ENCODE measurements around the gene LNX2. TPM values are rescaled to one million over a fixed set of nuclear protein-coding genes. Genes with fewer than 3 reads are reported as not detected.

LNX2 gene
- total and polyA plus RNA-seq, 9 donors, result 3.6 to 9.8 (median 7.8) TPM

- Histone ChIP-seq H3K36me3 (no peaks in the 10 kb centered on the region), H3K4me3 (no peak overlapping the region), H3K9me3 (no peaks in the 10 kb centered on the region), H3K4me1 (ENCODE audit: insufficient read depth) (peaks cover 7% of the 10 kb centered on the region), H3K27me3 (no peaks in the 10 kb centered on the region), H3K27ac (no peak overlapping the region)
- no peak for DNase-seq
- intact Hi-C loops (cut with DNase I), result loop anchor here in 2 of 4 donors (10.0 kb wide), 2 partner anchors 169 to 349 kb away; partner anchors contain the start of genes MTIF3 (in 1 of the 2) and RASL11A (in 1 of the 2)
- no peak for TF ChIP-seq EP300 (IDR thresholded peaks at IDR 0.05)
- TF ChIP-seq CTCF (IDR thresholded peaks at IDR 0.05), result no peak
- TF ChIP-seq POLR2A (IDR thresholded peaks at IDR 0.05), result no peak
- 90 to 97% (median 96%) methylated on average over 3 of the region's 3 CpGs for WGBS, 3 donors
Measured at GRCh38 chr13:27624071-27624470, 3.7 kb upstream of the LNX2 start.

DNA sequence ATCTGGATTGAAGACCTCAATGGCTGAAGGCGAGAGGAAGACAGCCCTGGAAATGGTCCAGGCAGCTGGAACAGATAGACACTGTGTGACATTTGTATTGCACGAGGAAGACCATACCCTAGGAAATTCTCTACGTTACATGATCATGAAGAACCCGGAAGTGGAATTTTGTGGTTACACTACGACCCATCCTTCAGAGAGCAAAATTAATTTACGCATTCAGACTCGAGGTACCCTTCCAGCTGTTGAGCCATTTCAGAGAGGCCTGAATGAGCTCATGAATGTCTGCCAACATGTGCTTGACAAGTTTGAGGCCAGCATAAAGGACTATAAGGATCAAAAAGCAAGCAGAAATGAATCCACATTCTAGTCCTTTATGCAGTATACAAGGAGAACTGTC is 2.6 kb upstream of the LNX2 start:
- intact Hi-C loops (cut with DNase I), result loop anchor here in 2 of 4 donors (10.0 kb wide), 2 partner anchors 168 to 348 kb away; partner anchors contain the start of genes MTIF3 (in 1 of the 2) and RASL11A (in 1 of the 2)
- H3K36me3 ChIP-seq, result no peaks in the 10 kb centered on the region
- no peaks in the 10 kb centered on the region for H3K27me3 ChIP-seq
- no peak overlapping the region for H3K27ac ChIP-seq
- H3K4me1 ChIP-seq (ENCODE audit: insufficient read depth), result peaks cover 8% of the 10 kb centered on the region
- 87 to 88% (median 88%) methylated on average over 7 of the region's 7 CpGs for WGBS, 3 donors
- H3K9me3 ChIP-seq, result no peaks in the 10 kb centered on the region
- peak in 1 of 5 donors; percentile 35 for DNase-seq
- H3K4me3 ChIP-seq, result no peak overlapping the region
- TF ChIP-seq EP300 (IDR thresholded peaks at IDR 0.05), result no peak
- TF ChIP-seq CTCF (IDR thresholded peaks at IDR 0.05), result no peak
- no peak for TF ChIP-seq POLR2A (IDR thresholded peaks at IDR 0.05)

- Histone ChIP-seq H3K4me1 (ENCODE audit: insufficient read depth) (peaks cover 8% of the 10 kb centered on the region), H3K36me3 (no peaks in the 10 kb centered on the region), H3K27ac (peak overlapping the region; percentile 94 to 96), H3K4me3 (peak overlapping the region; percentile 72), H3K9me3 (no peaks in the 10 kb centered on the region), H3K27me3 (no peaks in the 10 kb centered on the region)
- DNase-seq, result no peak
- no peak for TF ChIP-seq CTCF (IDR thresholded peaks at IDR 0.05)
- no peak for TF ChIP-seq EP300 (IDR thresholded peaks at IDR 0.05)
- no peak for TF ChIP-seq POLR2A (IDR thresholded peaks at IDR 0.05)
- intact Hi-C loops (cut with DNase I), result loop anchor here in 2 of 4 donors (10.0 kb wide), 2 partner anchors 167 to 347 kb away; partner anchors contain the start of genes MTIF3 (in 1 of the 2) and RASL11A (in 1 of the 2)
- WGBS, 3 donors, result 9 to 10% (median 10%) methylated on average over 13 of the region's 13 CpGs
Measured at GRCh38 chr13:27622102-27622820, 1.9 kb upstream of the LNX2 start.

- TF ChIP-seq EP300 (IDR thresholded peaks at IDR 0.05) (no peak), POLR2A (IDR thresholded peaks at IDR 0.05) (peak; percentile 62)
- intact Hi-C loops (cut with DNase I), result loop anchor here in 2 of 4 donors (10.0 kb wide), 2 partner anchors 167 to 347 kb away; partner anchors contain the start of genes MTIF3 (in 1 of the 2) and RASL11A (in 1 of the 2)
- Histone ChIP-seq H3K27me3 (no peaks in the 10 kb centered on the region), H3K27ac (peak within 1 kb of the TSS; percentile 94 to 96), H3K9me3 (no peaks in the 10 kb centered on the region), H3K4me3 (peak within 1 kb of the TSS; percentile 72), H3K36me3 (no peaks in the 10 kb centered on the region), H3K4me1 (ENCODE audit: insufficient read depth) (peaks cover 8% of the 10 kb centered on the region)
- DNase-seq, result peak; percentile 77 to 84 (median 83)
- 0% methylated on average over 69 to 71 of the region's 71 CpGs for WGBS, 3 donors
Measured at GRCh38 chr13:27621366-27622101, 1.2 kb upstream of the LNX2 start, which contains the start of gene POLR1D. Gene POLR1D (plus strand): TSS chr13:27621892. CDS start chr13:27621984, 92 bp downstream.
